ENCODE data around the gene SAGE1. TPM values are rescaled to one million over a fixed set of nuclear protein-coding genes. Genes with fewer than 3 reads are reported as not detected.
A peak's percentile ranks its signal among the peaks of the same experiment; 100 is the strongest.
"Not testable (repeated sequence)": the region's sequence is repeated elsewhere in the genome, so short reads cannot be mapped to it uniquely, and the experiment has no call there.

Gene SAGE1
- total and polyA plus RNA-seq, 3 experiments from 2014 or later = not detected

GRCh38 chrX:135910251-135910650 is 16.7 kb downstream of the SAGE1 start:
- no peak overlapping the region for H3K27ac Mint-ChIP-seq

GRCh38 chrX:135914404-135914803 is 20.9 kb downstream of the SAGE1 start:
- no peak overlapping the region for H3K4me3 Mint-ChIP-seq
- POLR2A ChIA-PET = no interaction called here
- no peak for DNase-seq
- Histone ChIP-seq H3K4me3 (ENCODE audit: low read length) (no peak overlapping the region), H3K4me1 (ENCODE audit: insufficient read depth, low read length) (no peaks in the 10 kb centered on the region), H3K27me3 (ENCODE audit: insufficient read depth, low read length, poor library complexity, severe bottlenecking) (no peaks in the 10 kb centered on the region), H3K27ac (ENCODE audit: low read depth, low read length) (no peak overlapping the region), H3K9me3 (ENCODE audit: low read length) (no peaks in the 10 kb centered on the region), H3K36me3 (ENCODE audit: insufficient read depth, low read length) (no peaks in the 10 kb centered on the region)
- CTCF ChIA-PET = no interaction called here
- no peaks in the 10 kb centered on the region for H3K4me1 Mint-ChIP-seq
- H3K36me3 Mint-ChIP-seq = no peaks in the 10 kb centered on the region
- no peak overlapping the region for H3K27ac Mint-ChIP-seq
- peaks cover 0 to 2% (median 0%) of the 10 kb centered on the region in 5 donors for H3K9me3 Mint-ChIP-seq
- peaks cover 12 to 29% of the 10 kb centered on the region in 2 donors for H3K27me3 Mint-ChIP-seq

More at GRCh38 chrX:135910251-135910650, 16.7 kb downstream of the SAGE1 start:
- H3K9me3 Mint-ChIP-seq = peaks cover 0 to 2% (median 0%) of the 10 kb centered on the region in 5 donors
- Histone ChIP-seq H3K36me3 (ENCODE audit: insufficient read depth, low read length) (no peaks in the 10 kb centered on the region), H3K27me3 (ENCODE audit: insufficient read depth, low read length, poor library complexity, severe bottlenecking) (no peaks in the 10 kb centered on the region), H3K4me1 (ENCODE audit: insufficient read depth, low read length) (no peaks in the 10 kb centered on the region), H3K4me3 (ENCODE audit: low read length) (no peak overlapping the region), H3K27ac (ENCODE audit: low read depth, low read length) (no peak overlapping the region), H3K9me3 (ENCODE audit: low read length) (no peaks in the 10 kb centered on the region)
- H3K4me3 Mint-ChIP-seq = no peak overlapping the region
- no peaks in the 10 kb centered on the region for H3K4me1 Mint-ChIP-seq
- ChIA-PET POLR2A (no interaction called here), CTCF (no interaction called here)
- no peaks in the 10 kb centered on the region for H3K36me3 Mint-ChIP-seq
- DNase-seq = no peak
- H3K27me3 Mint-ChIP-seq = peaks cover 18 to 23% of the 10 kb centered on the region in 2 donors

- H3K27ac ChIP-seq (ENCODE audit: low read depth, low read length); H3K27ac Mint-ChIP-seq; H3K4me3 ChIP-seq (ENCODE audit: low read length); H3K36me3 ChIP-seq (ENCODE audit: insufficient read depth, low read length); CTCF ChIA-PET; H3K36me3 Mint-ChIP-seq; POLR2A ChIA-PET; DNase-seq; H3K4me3 Mint-ChIP-seq; H3K4me1 ChIP-seq (ENCODE audit: insufficient read depth, low read length); H3K27me3 ChIP-seq (ENCODE audit: insufficient read depth, low read length, poor library complexity, severe bottlenecking); H3K9me3 ChIP-seq (ENCODE audit: low read length); H3K4me1 Mint-ChIP-seq; H3K9me3 Mint-ChIP-seq: not testable (repeated sequence)
- peaks cover 4 to 15% of the 10 kb centered on the region in 2 donors for H3K27me3 Mint-ChIP-seq
These were observed 27.0 kb downstream of the SAGE1 start for GRCh38 chrX:135920516-135920915.

- ChIA-PET POLR2A (no interaction called here), CTCF (no interaction called here)
- Mint-ChIP-seq H3K4me1 (no peaks in the 10 kb centered on the region), H3K27ac (no peak overlapping the region), H3K27me3 (peaks cover 0 to 11% of the 10 kb centered on the region in 2 donors), H3K9me3 (no peaks in the 10 kb centered on the region), H3K4me3 (no peak overlapping the region), H3K36me3 (no peaks in the 10 kb centered on the region)
- Histone ChIP-seq H3K27ac (ENCODE audit: low read depth, low read length) (no peak overlapping the region), H3K27me3 (ENCODE audit: insufficient read depth, low read length, poor library complexity, severe bottlenecking) (no peaks in the 10 kb centered on the region), H3K4me1 (ENCODE audit: insufficient read depth, low read length) (no peaks in the 10 kb centered on the region), H3K9me3 (ENCODE audit: low read length) (no peaks in the 10 kb centered on the region), H3K36me3 (ENCODE audit: insufficient read depth, low read length) (no peaks in the 10 kb centered on the region), H3K4me3 (ENCODE audit: low read length) (no peak overlapping the region)
- DNase-seq = no peak
These were observed 29.8 kb downstream of the SAGE1 start for GRCh38 chrX:135923353-135923752.

- no peaks in the 10 kb centered on the region for H3K4me1 Mint-ChIP-seq
- DNase-seq = no peak
- Histone ChIP-seq H3K27ac (ENCODE audit: low read depth, low read length) (no peak overlapping the region), H3K4me3 (ENCODE audit: low read length) (no peak overlapping the region), H3K27me3 (ENCODE audit: insufficient read depth, low read length, poor library complexity, severe bottlenecking) (no peaks in the 10 kb centered on the region), H3K4me1 (ENCODE audit: insufficient read depth, low read length) (no peaks in the 10 kb centered on the region), H3K36me3 (ENCODE audit: insufficient read depth, low read length) (no peaks in the 10 kb centered on the region), H3K9me3 (ENCODE audit: low read length) (no peaks in the 10 kb centered on the region)
- peaks cover 0 to 11% of the 10 kb centered on the region in 2 donors for H3K27me3 Mint-ChIP-seq
- no peaks in the 10 kb centered on the region for H3K36me3 Mint-ChIP-seq
- POLR2A ChIA-PET = no interaction called here
- H3K9me3 Mint-ChIP-seq = no peaks in the 10 kb centered on the region
- CTCF ChIA-PET = no interaction called here
- no peak overlapping the region for H3K4me3 Mint-ChIP-seq
- no peak overlapping the region for H3K27ac Mint-ChIP-seq
These were observed 34.4 kb downstream of the SAGE1 start for GRCh38 chrX:135927897-135928296.

- Histone ChIP-seq H3K36me3 (ENCODE audit: insufficient read depth, low read length) (no peaks in the 10 kb centered on the region), H3K9me3 (ENCODE audit: low read length) (no peaks in the 10 kb centered on the region), H3K4me1 (ENCODE audit: insufficient read depth, low read length) (no peaks in the 10 kb centered on the region), H3K4me3 (ENCODE audit: low read length) (no peak overlapping the region), H3K27ac (ENCODE audit: low read depth, low read length) (no peak overlapping the region), H3K27me3 (ENCODE audit: insufficient read depth, low read length, poor library complexity, severe bottlenecking) (no peaks in the 10 kb centered on the region)
- POLR2A ChIA-PET = no interaction called here
- CTCF ChIA-PET = no interaction called here
- Mint-ChIP-seq H3K36me3 (no peaks in the 10 kb centered on the region), H3K27me3 (peaks cover 0 to 3% of the 10 kb centered on the region in 2 donors), H3K27ac (peak overlapping the region in 2 of 8 donors; percentile 25 to 84), H3K9me3 (peaks cover 0 to 2% (median 0%) of the 10 kb centered on the region in 5 donors), H3K4me1 (no peaks in the 10 kb centered on the region), H3K4me3 (no peak overlapping the region)
- peak; percentile 4 to 42 (median 21) for DNase-seq
These were observed 38.4 kb downstream of the SAGE1 start for GRCh38 chrX:135931644-135932487.

GRCh38 chrX:135944486-135944885 is 51.0 kb downstream of the SAGE1 start:
- H3K36me3 Mint-ChIP-seq = peaks cover 2 to 17% (median 10%) of the 10 kb centered on the region in 3 donors
- H3K27ac Mint-ChIP-seq = no peak overlapping the region
- CTCF ChIA-PET = no interaction called here
- no peak overlapping the region for H3K4me3 ChIP-seq (ENCODE audit: low read length)
- no peaks in the 10 kb centered on the region for H3K9me3 Mint-ChIP-seq
- POLR2A ChIA-PET = no interaction called here
- H3K36me3 ChIP-seq (ENCODE audit: insufficient read depth, low read length) = no peaks in the 10 kb centered on the region
- no peaks in the 10 kb centered on the region for H3K9me3 ChIP-seq (ENCODE audit: low read length)
- H3K4me3 Mint-ChIP-seq = no peak overlapping the region
- H3K27me3 ChIP-seq (ENCODE audit: insufficient read depth, low read length, poor library complexity, severe bottlenecking) = no peaks in the 10 kb centered on the region
- no peak for DNase-seq
- H3K27ac ChIP-seq (ENCODE audit: low read depth, low read length) = no peak overlapping the region
- no peaks in the 10 kb centered on the region for H3K4me1 Mint-ChIP-seq
- H3K4me1 ChIP-seq (ENCODE audit: insufficient read depth, low read length) = no peaks in the 10 kb centered on the region
- peaks cover 0 to 7% of the 10 kb centered on the region in 2 donors for H3K27me3 Mint-ChIP-seq

- Mint-ChIP-seq H3K9me3 (no peaks in the 10 kb centered on the region), H3K27ac (no peak overlapping the region), H3K36me3 (peaks cover 0 to under 1% (median 0%) of the 10 kb centered on the region in 3 donors), H3K4me3 (no peak overlapping the region), H3K27me3 (peaks cover 0 to 7% of the 10 kb centered on the region in 2 donors), H3K4me1 (no peaks in the 10 kb centered on the region)
- ChIA-PET POLR2A (no interaction called here), CTCF (no interaction called here)
- no peak overlapping the region for H3K27ac ChIP-seq (ENCODE audit: low read depth, low read length)
- no peak overlapping the region for H3K4me3 ChIP-seq (ENCODE audit: low read length)
- no peaks in the 10 kb centered on the region for H3K27me3 ChIP-seq (ENCODE audit: insufficient read depth, low read length, poor library complexity, severe bottlenecking)
- no peaks in the 10 kb centered on the region for H3K9me3 ChIP-seq (ENCODE audit: low read length)
- DNase-seq = no peak
- H3K36me3 ChIP-seq (ENCODE audit: insufficient read depth, low read length) = no peaks in the 10 kb centered on the region
- no peaks in the 10 kb centered on the region for H3K4me1 ChIP-seq (ENCODE audit: insufficient read depth, low read length)
These were observed 57.8 kb downstream of the SAGE1 start for GRCh38 chrX:135951291-135951690.

All from CD8-positive, alpha-beta memory T cell (primary cell).